ENCODE results near the gene TMEM9B.
"Not testable (repeated sequence)": the region's sequence is repeated elsewhere in the genome, so short reads cannot be mapped to it uniquely, and the experiment has no call there.

Gene TMEM9B

GRCh38 chr11:8964324-8965320 is at the start of gene TMEM9B:
TMEM9B (minus strand) TSS chr11:8964442; CDS start chr11:8964313, 129 bp downstream.
- peak; percentile 78 for DNase-seq

DNA sequence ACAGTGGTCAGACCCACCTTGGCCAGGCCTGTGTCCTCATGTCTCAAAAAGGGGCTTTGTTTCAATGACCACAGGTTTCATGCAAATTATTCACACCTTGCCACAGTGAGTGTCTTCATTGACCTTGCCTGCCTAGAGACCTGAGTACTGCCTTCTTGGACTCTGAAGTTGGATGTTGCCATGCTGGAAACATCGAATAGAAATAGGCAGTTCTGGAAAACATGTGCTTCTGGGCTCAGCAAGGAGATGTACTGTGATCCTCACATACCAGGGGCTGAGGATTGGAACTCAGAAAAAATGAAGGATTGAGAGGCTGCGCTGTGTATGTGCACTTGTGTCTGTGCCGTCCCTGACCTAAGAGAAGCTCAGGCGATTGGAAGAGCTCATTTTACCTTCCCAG is 49.1 kb upstream of the TMEM9B start:
- DNase-seq: no peak

- not testable (repeated sequence) for DNase-seq
Observed at GRCh38 chr11:9009538-9009937, 45.3 kb upstream of the TMEM9B start.

DNA sequence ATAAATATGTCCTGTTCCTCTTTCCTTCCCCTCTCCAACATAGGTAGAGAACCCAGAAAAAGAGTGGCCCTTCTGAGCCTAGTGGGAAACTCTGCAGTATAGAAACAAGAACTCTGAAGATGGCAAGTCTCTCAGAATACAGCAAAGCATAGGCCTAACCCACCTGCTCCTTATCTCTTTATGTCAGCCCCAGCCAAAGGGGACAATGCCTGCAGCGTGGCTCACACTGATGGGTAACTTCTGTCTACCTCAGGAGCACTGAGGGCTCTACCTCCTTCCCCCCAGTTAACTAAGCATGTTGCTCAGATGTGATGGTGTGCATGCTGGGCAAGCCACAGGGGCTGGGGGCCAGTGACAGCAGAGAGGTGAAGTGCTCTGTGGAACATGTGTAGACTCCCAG is 44.4 kb upstream of the TMEM9B start:
- DNase-seq: no peak

DNA sequence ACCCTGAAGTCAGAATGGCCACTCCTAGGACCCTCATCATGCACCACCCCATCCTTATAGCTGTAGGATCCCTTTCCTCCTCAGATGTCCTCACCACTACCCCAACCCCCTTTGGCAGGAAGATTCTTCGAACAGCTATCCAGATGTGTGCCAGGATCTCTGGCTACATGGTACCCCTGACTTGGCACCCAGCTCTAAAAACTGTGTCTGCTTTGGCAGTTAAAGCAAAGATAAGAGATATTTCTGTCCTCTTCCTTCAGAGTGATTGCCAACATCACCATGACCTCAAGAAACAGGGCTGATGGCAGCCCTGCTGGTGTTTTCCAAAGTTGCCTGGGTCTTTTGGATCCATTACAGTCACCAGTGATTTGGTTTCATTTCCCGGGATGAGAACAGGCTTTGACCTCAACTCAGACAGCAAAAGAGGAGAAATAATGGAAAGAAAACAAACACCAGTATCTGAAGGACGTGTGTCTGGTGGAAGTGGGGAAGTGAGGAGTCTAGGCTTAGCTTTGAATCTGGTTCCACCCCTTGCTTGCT is 43.8 kb upstream of the TMEM9B start:
- DNase-seq: no peak

DNA sequence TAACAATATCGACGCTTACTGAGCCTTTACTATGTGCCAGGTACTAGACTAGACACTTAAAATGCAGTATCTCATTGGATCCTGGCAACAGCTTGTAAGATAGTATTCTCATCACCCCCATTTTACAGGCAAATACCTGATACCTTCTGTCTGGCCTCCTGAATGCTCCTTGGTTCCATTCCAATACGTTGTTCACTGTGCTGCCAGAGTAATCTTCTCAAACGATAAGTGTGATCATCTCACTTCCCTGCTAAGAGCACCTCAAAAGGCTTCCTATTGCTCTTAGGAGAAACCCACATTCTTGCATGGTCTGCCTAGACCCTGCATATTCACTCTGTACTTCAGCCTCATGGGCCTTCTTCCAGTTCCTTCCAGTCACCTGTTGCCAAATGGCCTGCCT is 40.8 kb upstream of the TMEM9B start:
- DNase-seq: no peak

DNA sequence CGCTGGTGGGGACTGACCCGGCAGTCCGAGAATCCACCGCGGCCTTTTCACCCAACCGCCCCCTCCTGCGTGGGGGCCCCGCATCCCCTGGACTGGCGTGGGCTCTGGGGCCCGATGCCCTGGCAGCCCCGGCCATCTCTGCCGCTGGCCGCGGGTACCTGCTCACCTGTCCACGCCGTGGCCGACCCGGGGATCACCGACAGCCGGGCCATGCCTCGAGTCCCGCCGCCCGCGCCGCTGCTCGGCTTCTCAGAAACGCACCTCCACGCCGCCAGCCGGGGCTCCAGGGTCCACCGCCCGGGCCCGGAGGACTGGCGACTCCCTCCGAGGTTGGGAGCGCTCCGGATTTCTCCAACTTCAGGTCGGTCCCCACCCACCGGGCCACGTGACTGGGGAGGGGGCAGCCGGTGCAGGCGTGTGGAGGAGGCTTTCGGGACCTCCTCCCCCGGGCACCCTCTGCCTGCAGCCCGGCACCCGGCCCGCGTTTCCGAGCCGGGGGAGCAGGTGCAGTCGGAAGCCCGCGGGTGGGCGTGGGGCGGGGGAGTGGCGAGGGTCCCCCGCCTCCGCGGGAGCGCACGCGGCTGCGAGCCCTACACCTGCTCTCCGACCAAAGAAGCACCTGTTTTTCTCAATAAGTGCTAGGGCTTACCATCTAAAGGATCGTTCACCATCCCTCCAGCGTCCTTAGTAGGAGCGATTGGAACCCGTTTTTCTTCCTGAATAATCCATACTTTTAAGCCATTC is 40.1 kb upstream of the TMEM9B start:
- no peak for DNase-seq

DNA sequence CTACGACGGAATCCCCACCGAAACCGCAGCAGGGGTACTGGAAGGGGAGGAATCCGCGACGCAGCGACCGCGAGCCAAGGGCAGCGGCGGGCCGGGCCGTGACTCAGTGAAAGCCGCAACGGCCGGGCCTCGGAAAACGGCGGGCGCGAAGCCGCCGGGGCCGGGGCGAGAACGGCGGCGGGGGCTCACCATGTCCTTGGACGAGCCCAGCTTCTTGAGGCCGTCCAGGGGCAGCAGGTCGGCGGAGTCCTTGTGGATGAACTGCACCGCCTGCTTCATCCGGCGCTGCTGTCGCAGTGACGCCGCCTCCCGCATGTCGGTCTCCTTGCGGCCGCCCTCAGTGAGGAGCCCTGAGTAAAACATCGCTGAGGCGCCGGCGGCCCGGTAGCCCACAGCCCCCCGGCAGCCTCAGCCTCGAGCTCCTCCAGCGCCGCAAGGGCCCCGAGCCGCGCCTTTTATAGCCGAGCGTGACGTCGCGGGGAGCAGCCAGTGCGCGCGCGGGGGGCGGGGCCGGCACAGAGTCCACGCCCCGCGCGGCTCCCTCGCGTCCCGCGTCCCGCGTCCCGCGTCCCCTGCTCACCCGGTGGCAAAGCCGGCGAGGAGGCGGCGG is 39.4 kb upstream of the TMEM9B start, which contains the start of gene NRIP3:
Gene NRIP3, minus strand, starts transcription at position 429 of the 610 bp plus-strand sequence. Its CDS starts 66 bp downstream, at position 363.
- DNase-seq: peak; percentile 84

- no peak for DNase-seq
Observed at GRCh38 chr11:9002920-9003572, 38.8 kb upstream of the TMEM9B start.

- DNase-seq: peak; percentile 18
Observed at GRCh38 chr11:9001736-9002135, 37.5 kb upstream of the TMEM9B start.

DNA sequence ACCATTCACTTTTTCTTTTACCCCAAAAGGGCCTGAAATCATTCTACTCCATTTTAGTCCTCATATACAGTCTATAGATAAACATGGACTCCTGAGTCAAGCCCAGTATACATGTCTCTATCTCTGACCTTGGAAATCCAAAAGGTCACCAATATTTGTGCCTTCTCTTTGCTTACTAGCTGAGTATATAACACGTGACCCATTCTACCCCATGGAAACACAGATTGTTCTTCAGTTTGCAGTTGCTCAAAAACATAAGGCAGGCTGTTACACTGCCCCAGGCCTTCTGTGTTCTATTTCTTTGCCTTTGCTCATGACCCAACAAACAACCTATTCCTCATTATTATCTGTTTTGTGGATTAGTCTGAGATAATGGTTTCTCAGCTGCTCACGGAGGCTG is 33.8 kb upstream of the TMEM9B start:
- no peak for DNase-seq

- no peak for DNase-seq
Observed at GRCh38 chr11:8997451-8997850, 33.2 kb upstream of the TMEM9B start.

- DNase-seq: no peak
Observed at GRCh38 chr11:8989453-8989852, 25.2 kb upstream of the TMEM9B start.

GRCh38 chr11:8988329-8989234 is 24.3 kb upstream of the TMEM9B start:
- no peak for DNase-seq

- DNase-seq: no peak
Observed at GRCh38 chr11:8987446-8987845, 23.2 kb upstream of the TMEM9B start.

DNA sequence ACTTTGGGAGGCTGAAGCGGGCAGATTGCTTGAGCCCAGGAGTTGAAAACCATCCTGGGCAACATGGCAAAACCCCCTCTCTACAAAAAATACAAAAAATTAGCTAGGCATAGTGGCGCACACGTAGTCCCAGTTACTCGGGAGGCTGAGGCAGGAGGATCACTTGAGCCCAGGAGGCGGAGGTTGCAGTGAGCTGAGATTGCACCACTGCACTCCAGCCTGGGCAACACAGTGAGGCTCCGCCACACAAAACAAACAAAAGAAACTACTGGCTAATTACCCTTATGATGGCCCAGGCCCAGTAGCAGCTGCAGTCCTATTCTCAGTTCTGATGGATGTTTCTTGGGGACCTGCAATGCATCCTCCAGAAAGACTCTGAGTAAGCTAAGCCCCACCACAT is 22.5 kb upstream of the TMEM9B start:
- not testable (repeated sequence) for DNase-seq

DNA sequence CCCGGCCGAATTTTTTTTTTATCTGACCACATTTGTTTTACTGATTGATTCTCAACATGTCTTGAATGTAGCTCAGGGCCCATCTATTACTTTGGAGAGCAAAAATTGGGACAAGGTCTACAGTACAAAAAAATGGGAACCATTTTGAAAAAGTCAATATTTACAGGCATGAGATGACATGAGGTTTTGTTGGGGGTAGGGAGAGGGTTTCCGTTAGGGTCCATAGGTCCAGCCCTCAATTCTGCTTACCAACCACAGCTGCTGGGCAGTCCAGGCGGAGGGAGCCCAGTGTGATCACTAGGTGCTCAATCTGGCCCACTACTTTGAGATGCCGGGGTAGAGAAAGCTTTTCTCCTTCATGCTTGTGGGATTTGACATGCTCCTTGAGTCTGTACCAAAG is 21.2 kb upstream of the TMEM9B start:
- no peak for DNase-seq

GRCh38 chr11:8983552-8983951 is 19.3 kb upstream of the TMEM9B start:
- DNase-seq: no peak

DNA sequence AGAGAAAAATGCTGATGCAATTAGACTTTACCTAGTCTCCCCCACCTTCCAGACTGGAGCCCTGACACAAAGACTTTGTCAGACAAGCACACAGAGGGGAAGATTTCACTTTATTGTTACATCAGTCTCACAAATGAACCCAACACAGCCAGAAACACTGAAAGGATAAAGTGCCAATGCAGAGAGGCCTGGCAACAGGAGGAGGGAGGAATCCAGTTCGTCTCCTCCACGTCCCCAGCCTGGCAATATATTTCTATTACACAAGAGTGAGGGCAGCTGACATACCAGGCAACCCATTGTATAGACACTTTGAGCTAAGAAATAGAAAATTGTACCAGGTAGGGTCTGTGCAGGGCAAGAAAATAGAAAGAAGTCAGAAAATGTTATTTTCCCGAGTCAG is 16.2 kb upstream of the TMEM9B start:
- DNase-seq: no peak

GRCh38 chr11:8979365-8979764 is 15.1 kb upstream of the TMEM9B start:
- not testable (repeated sequence) for DNase-seq

DNA sequence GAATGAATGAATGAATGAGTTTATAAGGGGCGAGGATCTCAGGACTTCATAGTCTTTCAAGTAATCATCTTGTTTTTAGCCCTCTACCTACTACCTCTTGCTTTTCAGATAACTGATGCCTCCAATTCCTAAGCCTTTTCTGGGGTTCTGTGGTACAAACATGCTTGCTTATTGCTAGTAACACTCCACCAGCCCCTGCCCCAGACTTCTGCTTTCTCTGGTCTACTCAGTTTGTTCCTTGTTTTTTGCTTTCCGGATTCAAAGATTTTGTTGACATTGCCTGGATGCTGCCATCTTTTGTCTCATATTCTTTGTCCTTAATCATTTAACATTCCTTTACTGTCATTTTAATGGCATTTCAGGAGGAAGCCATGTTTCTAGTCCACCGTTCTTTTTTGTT is 8.9 kb upstream of the TMEM9B start:
- no peak for DNase-seq

Measured in CD4-positive, alpha-beta T cell treated with Interleukin-21 for 1 hour (primary cell).